IMR-90 (cell line): Measurements from ENCODE around the gene CCNQ. TPM values are rescaled to one million over a fixed set of nuclear protein-coding genes. Genes with fewer than 3 reads are reported as not detected.

Source experiments
- ATAC-seq: fragments of 200-7000 bp; cut with Tn5 transposase; 2 replicates; pipeline ENCODE4 v1.9.1; 2020; ENCODE audit warnings: low read depth, mild to moderate bottlenecking, moderate library complexity
- BruUV-seq: library from RNA; stranded (reverse); fragments of 400-500 nt; replicated peaks from 2 replicates; lab custom pipeline; 2021; lab: Mats Ljungman, UMichigan
- CTCF ChIA-PET: fragments of 300-600 bp; formaldehyde crosslinking; extraction: SDS; loops from one replicate; lab custom pipeline; 2021; ENCODE audit warnings: antibody characterized with exemption; lab: Yijun Ruan, JAX
- POLR2A ChIA-PET: fragments of 300-600 bp; sonication (Branson Sonifier 250); formaldehyde crosslinking; loops from one replicate; lab custom pipeline; 2022; ENCODE audit warnings: antibody characterized with exemption; ENCODE audit not compliant: unreplicated experiment; lab: Charles Lee
- DNase-seq: peaks from one replicate; pipeline ENCODE4 v3.0.0; 2013
- H2AFZ ChIP-seq: replicated peaks from 2 replicates; pipeline ENCODE3; 2013; ENCODE audit warnings: low read length, mild to moderate bottlenecking; ENCODE audit not compliant: poor library complexity
- H2AK5ac ChIP-seq: 2 replicates; pipeline ENCODE4 v1.6.1; 2013; ENCODE audit warnings: low read depth, low read length, inconsistent platforms
- H2AK9ac ChIP-seq: replicated peaks from 2 replicates; pipeline ENCODE3; 2013; ENCODE audit warnings: mild to moderate bottlenecking, low read depth, low read length, moderate library complexity; ENCODE audit not compliant: poor library complexity
- H2BK120ac ChIP-seq: 2 replicates; pipeline ENCODE4 v1.6.1; 2013; ENCODE audit warnings: low read depth, low read length, inconsistent platforms
- H2BK15ac ChIP-seq: 3 replicates; pipeline ENCODE4 v1.6.1; 2013; ENCODE audit warnings: low read depth, low read length, inconsistent platforms
- H2BK20ac ChIP-seq: 2 replicates; pipeline ENCODE4 v1.6.1; 2013; ENCODE audit warnings: low read depth, mild to moderate bottlenecking, inconsistent platforms, low read length, moderate library complexity
- H2BK5ac ChIP-seq: 2 replicates; pipeline ENCODE4 v1.6.1; 2013; ENCODE audit warnings: mild to moderate bottlenecking, low read depth, low read length, inconsistent platforms; ENCODE audit not compliant: poor library complexity, severe bottlenecking
- H3K14ac ChIP-seq: replicated peaks from 2 replicates; pipeline ENCODE4 v1.6.1; 2013; ENCODE audit warnings: low read depth, low read length, inconsistent platforms
- H3K18ac ChIP-seq: 2 replicates; pipeline ENCODE4 v1.6.1; 2013; ENCODE audit warnings: low read depth, low read length, control low read depth
- H3K23ac ChIP-seq: 2 replicates; pipeline ENCODE4 v1.6.1; 2013; ENCODE audit warnings: low read depth, low read length, inconsistent platforms
- H3K27ac ChIP-seq: 2 replicates; pipeline ENCODE4 v1.5.1; 2013; ENCODE audit warnings: mild to moderate bottlenecking, control low read depth, low read length; ENCODE audit not compliant: insufficient read depth
- H3K27me3 ChIP-seq: 2 replicates; pipeline ENCODE4 v1.6.1; 2013; ENCODE audit warnings: low read length; ENCODE audit not compliant: control insufficient read depth, insufficient read depth
- H3K36me3 ChIP-seq: 2 replicates; pipeline ENCODE4 v1.6.1; 2013; ENCODE audit warnings: low read length, mixed read lengths; ENCODE audit not compliant: control insufficient read depth, insufficient read depth
- H3K4ac ChIP-seq: 2 replicates; pipeline ENCODE4 v1.6.1; 2013; ENCODE audit warnings: low read depth, low read length, inconsistent platforms
- H3K4me1 ChIP-seq: 2 replicates; pipeline ENCODE4 v1.6.1; 2013; ENCODE audit warnings: low read length, mixed read lengths; ENCODE audit not compliant: control insufficient read depth, insufficient read depth
- H3K4me2 ChIP-seq: 2 replicates; pipeline ENCODE4 v1.6.1; 2013; ENCODE audit warnings: low read depth, mild to moderate bottlenecking, control low read depth, low read length, moderate library complexity
- H3K4me3 ChIP-seq: 2 replicates; pipeline ENCODE4 v1.5.1; 2013; ENCODE audit warnings: low read depth, mild to moderate bottlenecking, control low read depth, low read length, moderate library complexity; ENCODE audit not compliant: insufficient read depth
- H3K56ac ChIP-seq: 2 replicates; pipeline ENCODE4 v1.6.1; 2013; ENCODE audit warnings: low read length, inconsistent platforms; ENCODE audit not compliant: insufficient read depth; ENCODE audit errors: extremely low read depth
- H3K79me1 ChIP-seq, 2 experiments: 2 replicates each; pipeline ENCODE4 v1.6.1; 2013; ENCODE audit warnings: low read length in 2 of 2, inconsistent platforms in 1 of 2, low read depth in 1 of 2
- H3K9ac ChIP-seq: 2 replicates; pipeline ENCODE4 v1.6.1; 2013; ENCODE audit warnings: low read depth, low read length, control low read depth
- H3K9me1 ChIP-seq: 2 replicates; pipeline ENCODE4 v1.6.1; 2013; ENCODE audit warnings: low read length, inconsistent platforms; ENCODE audit not compliant: insufficient read depth
- H3K9me3 ChIP-seq: 2 replicates; pipeline ENCODE4 v1.6.1; 2013; ENCODE audit warnings: low read length; ENCODE audit not compliant: control insufficient read depth, insufficient read depth
- H4K20me1 ChIP-seq: 2 replicates; pipeline ENCODE4 v1.6.1; 2013; ENCODE audit warnings: low read length, inconsistent platforms; ENCODE audit not compliant: insufficient read depth
- H4K5ac ChIP-seq: 2 replicates; pipeline ENCODE4 v1.6.1; 2013; ENCODE audit warnings: mild to moderate bottlenecking, low read depth, low read length, control low read depth
- H4K8ac ChIP-seq, 2 experiments: 2 replicates each; pipeline ENCODE4 v1.6.1; 2013; ENCODE audit warnings: low read depth in 2 of 2, low read length in 2 of 2, control low read depth in 1 of 2, inconsistent platforms in 1 of 2
- H4K91ac ChIP-seq: 2 replicates; pipeline ENCODE4 v1.6.1; 2013; ENCODE audit warnings: low read depth, low read length, inconsistent platforms; ENCODE audit not compliant: insufficient read depth
- BHLHE40 ChIP-seq: fragments of 150-350 bp; IDR thresholded peaks from 2 replicates; pipeline ENCODE4 v1.6.1; 2016; ENCODE audit warnings: mild to moderate bottlenecking, low read depth, low read length
- CEBPB ChIP-seq: IDR thresholded peaks from 2 replicates; pipeline ENCODE4 v1.6.1; 2012; ENCODE audit warnings: low read depth, low read length, improper control_type of control experiment
- CHD1 ChIP-seq: IDR thresholded peaks from 2 replicates; pipeline ENCODE4 v1.6.1; 2012; ENCODE audit warnings: low read depth, low read length, improper control_type of control experiment
- FOS ChIP-seq: fragments of 150-350 bp; IDR thresholded peaks from 2 replicates; pipeline ENCODE4 v1.6.1; 2016; ENCODE audit warnings: low read depth, low read length
- MAFK ChIP-seq: IDR thresholded peaks from 2 replicates; pipeline ENCODE4 v1.6.1; 2012; ENCODE audit warnings: low read depth, low read length, improper control_type of control experiment
- MAZ ChIP-seq: IDR thresholded peaks from 2 replicates; pipeline ENCODE4 v1.6.1; 2012; ENCODE audit warnings: low read depth, mild to moderate bottlenecking, low read length, improper control_type of control experiment, moderate library complexity, borderline replicate concordance
- MXI1 ChIP-seq: IDR thresholded peaks from 2 replicates; pipeline ENCODE4 v1.6.1; 2012; ENCODE audit warnings: low read depth, mild to moderate bottlenecking, low read length, moderate library complexity, borderline replicate concordance
- NFE2L2 ChIP-seq: fragments of 150-350 bp; IDR thresholded peaks from 2 replicates; pipeline ENCODE4 v1.6.1; 2016; ENCODE audit warnings: low read depth, mild to moderate bottlenecking, low read length
- POLR2A ChIP-seq: IDR thresholded peaks from 2 replicates; pipeline ENCODE4 v1.6.1; 2012; ENCODE audit warnings: mild to moderate bottlenecking, low read depth, low read length
- RAD21 ChIP-seq: IDR thresholded peaks from 2 replicates; pipeline ENCODE4 v1.6.1; 2012; ENCODE audit warnings: low read length, improper control_type of control experiment
- RCOR1 ChIP-seq: IDR thresholded peaks from 2 replicates; pipeline ENCODE4 v1.6.1; 2012; ENCODE audit warnings: mild to moderate bottlenecking, low read length, improper control_type of control experiment; ENCODE audit not compliant: insufficient replicate concordance
- RFX5 ChIP-seq: IDR thresholded peaks from 2 replicates; pipeline ENCODE4 v1.8.0; 2012; ENCODE audit warnings: low read depth, mild to moderate bottlenecking, low read length, moderate library complexity
- SMC3 ChIP-seq: fragments of 150-350 bp; IDR thresholded peaks from 2 replicates; pipeline ENCODE4 v1.6.1; 2016; ENCODE audit warnings: low read depth, mild to moderate bottlenecking, antibody characterized with exemption, low read length, moderate library complexity
- WGBS, 2 experiments: methylation state at CpG; one replicate each; pipeline versions ENCODE4 v1.1.5 to v1.1.7; 2013; ENCODE audit warnings: missing lambda C conversion rate in 2 of 2; ENCODE audit not compliant: insufficient read length in 1 of 2; ENCODE audit errors: extremely low coverage in 2 of 2; 5-methylcytosine and 5-hydroxymethylcytosine counted together
- dilution Hi-C: fragments of 300-500 bp; cut with HindIII; formaldehyde crosslinking; loops from one replicate; pipeline ENCODE4 v1.14.3; 2018; ENCODE audit warnings: low sequenced_read_pairs; ENCODE audit not compliant: unreplicated experiment
- in situ Hi-C: fragments of 300-500 bp; cut with MboI; formaldehyde crosslinking; loops from 3 replicates; pipeline ENCODE4 v1.14.3; 2019; ENCODE audit warnings: low sequenced_read_pairs, inconsistent platforms, mixed read lengths
- intact Hi-C: fragments of 100-400 bp; cut with micrococcal nuclease; formaldehyde crosslinking; loops from 2 replicates; pipeline ENCODE4 v1.10.0; 2022
- polyA plus RNA-seq, 3 experiments: library from polyadenylated mRNA; depleted of rRNA; stranded (reverse); fragments of >200 nt; gene quantifications; 2 replicates each; pipeline ENCODE4 v1.2.3, GENCODE V29; 2012; ENCODE audit warnings: low replicate concordance in 1 of 3
- total RNA-seq: library from RNA; depleted of rRNA; stranded (reverse); fragments of >200 nt; gene quantifications from 2 replicates; pipeline ENCODE4 v1.2.3, GENCODE V29; 2012
- TF ChIP-seq, protein P1 (sequence below): fragments of 150-350 bp; IDR thresholded peaks from 2 replicates; pipeline ENCODE4 v1.6.1; 2017; ENCODE audit warnings: mild to moderate bottlenecking, antibody characterized with exemption, low read length, low read depth
- TF ChIP-seq, protein P2 (sequence below): fragments of 150-350 bp; IDR thresholded peaks from 2 replicates; pipeline ENCODE4 v1.6.1; 2016; ENCODE audit warnings: low read depth, mild to moderate bottlenecking, low read length, moderate library complexity, borderline replicate concordance
- TF ChIP-seq, protein P3 (sequence below): conservative IDR thresholded peaks from 2 replicates; pipeline ENCODE4 v1.5.1; 2012; ENCODE audit warnings: mild to moderate bottlenecking, low read depth, low read length, improper control_type of control experiment

CCNQ gene
- total and polyA plus RNA-seq, 2 of the 4 experiments (the other 2 are of a cell fraction): 27.6 to 35.2 TPM

DNA sequence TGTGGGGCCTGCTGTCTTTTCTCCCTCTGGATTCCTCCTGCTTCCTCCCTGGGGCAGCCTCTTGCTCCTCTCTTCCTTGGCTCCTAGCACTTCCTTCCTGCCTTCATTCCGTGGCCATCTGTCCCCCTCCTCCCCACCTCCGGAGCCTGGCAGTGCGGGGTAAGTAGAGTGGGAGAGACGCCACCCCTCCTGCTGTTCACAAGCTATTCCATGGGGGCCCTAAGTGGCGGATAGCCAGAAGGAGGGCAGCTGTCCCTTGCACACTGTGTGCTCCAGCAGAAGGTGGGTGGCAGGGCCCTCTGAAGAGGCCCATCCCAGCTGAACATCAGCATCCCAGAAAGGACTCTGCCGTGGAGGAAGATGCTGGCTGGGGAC, 27.4 kb downstream of the CCNQ start:
- no CpG with 5 or more reads among the region's 6 CpGs for WGBS, 2 experiments
- dilution Hi-C loops: no loop called here
- ChIA-PET POLR2A (no interaction called here), CTCF (no interaction called here)
- TF ChIP-seq NFE2L2 (no peak), MAFK (no peak), MAZ (no peak), CHD1 (no peak), RAD21 (no peak), POLR2A (no peak), RCOR1 (no peak), MXI1 (no peak), RFX5 (no peak), SMC3 (no peak), FOS (no peak), CEBPB (no peak), BHLHE40 (no peak)
- TF ChIP-seq, protein P1, sequence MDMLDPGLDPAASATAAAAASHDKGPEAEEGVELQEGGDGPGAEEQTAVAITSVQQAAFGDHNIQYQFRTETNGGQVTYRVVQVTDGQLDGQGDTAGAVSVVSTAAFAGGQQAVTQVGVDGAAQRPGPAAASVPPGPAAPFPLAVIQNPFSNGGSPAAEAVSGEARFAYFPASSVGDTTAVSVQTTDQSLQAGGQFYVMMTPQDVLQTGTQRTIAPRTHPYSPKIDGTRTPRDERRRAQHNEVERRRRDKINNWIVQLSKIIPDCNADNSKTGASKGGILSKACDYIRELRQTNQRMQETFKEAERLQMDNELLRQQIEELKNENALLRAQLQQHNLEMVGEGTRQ: no peak
- TF ChIP-seq, protein P2, sequence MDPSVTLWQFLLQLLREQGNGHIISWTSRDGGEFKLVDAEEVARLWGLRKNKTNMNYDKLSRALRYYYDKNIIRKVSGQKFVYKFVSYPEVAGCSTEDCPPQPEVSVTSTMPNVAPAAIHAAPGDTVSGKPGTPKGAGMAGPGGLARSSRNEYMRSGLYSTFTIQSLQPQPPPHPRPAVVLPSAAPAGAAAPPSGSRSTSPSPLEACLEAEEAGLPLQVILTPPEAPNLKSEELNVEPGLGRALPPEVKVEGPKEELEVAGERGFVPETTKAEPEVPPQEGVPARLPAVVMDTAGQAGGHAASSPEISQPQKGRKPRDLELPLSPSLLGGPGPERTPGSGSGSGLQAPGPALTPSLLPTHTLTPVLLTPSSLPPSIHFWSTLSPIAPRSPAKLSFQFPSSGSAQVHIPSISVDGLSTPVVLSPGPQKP: no peak
- TF ChIP-seq, protein P3, sequence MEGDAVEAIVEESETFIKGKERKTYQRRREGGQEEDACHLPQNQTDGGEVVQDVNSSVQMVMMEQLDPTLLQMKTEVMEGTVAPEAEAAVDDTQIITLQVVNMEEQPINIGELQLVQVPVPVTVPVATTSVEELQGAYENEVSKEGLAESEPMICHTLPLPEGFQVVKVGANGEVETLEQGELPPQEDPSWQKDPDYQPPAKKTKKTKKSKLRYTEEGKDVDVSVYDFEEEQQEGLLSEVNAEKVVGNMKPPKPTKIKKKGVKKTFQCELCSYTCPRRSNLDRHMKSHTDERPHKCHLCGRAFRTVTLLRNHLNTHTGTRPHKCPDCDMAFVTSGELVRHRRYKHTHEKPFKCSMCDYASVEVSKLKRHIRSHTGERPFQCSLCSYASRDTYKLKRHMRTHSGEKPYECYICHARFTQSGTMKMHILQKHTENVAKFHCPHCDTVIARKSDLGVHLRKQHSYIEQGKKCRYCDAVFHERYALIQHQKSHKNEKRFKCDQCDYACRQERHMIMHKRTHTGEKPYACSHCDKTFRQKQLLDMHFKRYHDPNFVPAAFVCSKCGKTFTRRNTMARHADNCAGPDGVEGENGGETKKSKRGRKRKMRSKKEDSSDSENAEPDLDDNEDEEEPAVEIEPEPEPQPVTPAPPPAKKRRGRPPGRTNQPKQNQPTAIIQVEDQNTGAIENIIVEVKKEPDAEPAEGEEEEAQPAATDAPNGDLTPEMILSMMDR: no peak
- H3K9ac ChIP-seq: no peak overlapping the region
- no peak overlapping the region for H4K8ac ChIP-seq
- H3K4me1 ChIP-seq: no peaks in the 10 kb centered on the region
- no TSS peak for BruUV-seq
- no peaks in the 10 kb centered on the region for H3K36me3 ChIP-seq
- H4K20me1 ChIP-seq: no peaks in the 10 kb centered on the region
- no peaks in the 10 kb centered on the region for H3K79me1 ChIP-seq
- no peak overlapping the region for H4K91ac ChIP-seq
- H3K4me3 ChIP-seq: no peak overlapping the region
- H3K4ac ChIP-seq: no peak overlapping the region
- H3K27me3 ChIP-seq: peaks cover 18% of the 10 kb centered on the region; the same call in 1 of the 2 replicates
- H2BK20ac ChIP-seq: no peak overlapping the region
- H2AK9ac ChIP-seq: no peak overlapping the region
- H3K23ac ChIP-seq: no peak overlapping the region
- no peak overlapping the region for H2BK120ac ChIP-seq
- H3K18ac ChIP-seq: no peak overlapping the region
- in situ Hi-C loops: no loop called here
- no peak overlapping the region for H3K14ac ChIP-seq
- no peaks in the 10 kb centered on the region for H3K9me1 ChIP-seq
- no peak overlapping the region for H3K27ac ChIP-seq
- ATAC-seq (no peak), DNase-seq (no peak)
- intact Hi-C loops: no loop called here
- no peak overlapping the region for H3K56ac ChIP-seq
- no peak overlapping the region for H2AFZ ChIP-seq
- no peak overlapping the region for H2AK5ac ChIP-seq
- no peak overlapping the region for H2BK5ac ChIP-seq
- H3K9me3 ChIP-seq: peaks cover 9% of the 10 kb centered on the region; the same call in 1 of the 2 replicates
- H3K4me2 ChIP-seq: no peak overlapping the region
- H2BK15ac ChIP-seq: no peak overlapping the region
- H4K5ac ChIP-seq: no peak overlapping the region
